HUDEP-2 (cell line): ENCODE results near the gene ZMYM2.

Experiments used
- DNase-seq, 76 experiments: peaks; one replicate each; lab custom pipeline; 2025; ENCODE audit not compliant: unreplicated experiment in 76 of 76; lab: John Stamatoyannopoulos, UW

ZMYM2 gene

GRCh38 chr13:20043207-20043925 is 84.8 kb downstream of the ZMYM2 start:
- peak in 1 of 76 experiments; percentile 0 for DNase-seq

- no peak for DNase-seq
Measured at GRCh38 chr13:20044086-20044485, 85.6 kb downstream of the ZMYM2 start.

- DNase-seq: no peak
Measured at GRCh38 chr13:20045950-20046548, 87.5 kb downstream of the ZMYM2 start.

- no peak for DNase-seq
Measured at GRCh38 chr13:20049558-20050473, 91.3 kb downstream of the ZMYM2 start.

GRCh38 chr13:20051366-20051765 is 92.8 kb downstream of the ZMYM2 start:
- no peak for DNase-seq

GRCh38 chr13:20053016-20053415 is 94.5 kb downstream of the ZMYM2 start:
- DNase-seq: no peak

GRCh38 chr13:20053891-20054290 is 95.4 kb downstream of the ZMYM2 start:
- no peak for DNase-seq

GRCh38 chr13:20054586-20054985 is 96.1 kb downstream of the ZMYM2 start:
- DNase-seq: no peak

GRCh38 chr13:20057214-20057613 is 98.7 kb downstream of the ZMYM2 start:
- no peak for DNase-seq

GRCh38 chr13:20057963-20058362 is 99.4 kb downstream of the ZMYM2 start:
- no peak for DNase-seq

GRCh38 chr13:20058476-20058875 is 99.9 kb downstream of the ZMYM2 start:
- no peak for DNase-seq

- DNase-seq: no peak
Measured at GRCh38 chr13:20064128-20064527, 105.6 kb downstream of the ZMYM2 start.

GRCh38 chr13:20065516-20065915 is 107.0 kb downstream of the ZMYM2 start:
- DNase-seq: no peak

GRCh38 chr13:20069956-20070355 is 111.4 kb downstream of the ZMYM2 start:
- DNase-seq: no peak

GRCh38 chr13:20073775-20074174 is 115.2 kb downstream of the ZMYM2 start:
- DNase-seq: no peak

- no peak for DNase-seq
Measured at GRCh38 chr13:20074966-20075365, 116.4 kb downstream of the ZMYM2 start.

- DNase-seq: no peak
Measured at GRCh38 chr13:20077086-20077485, 118.6 kb downstream of the ZMYM2 start.

- no peak for DNase-seq
Measured at GRCh38 chr13:20080377-20081164, 122.0 kb downstream of the ZMYM2 start.

- DNase-seq: no peak
Measured at GRCh38 chr13:20090349-20090748, 131.8 kb downstream of the ZMYM2 start.

GRCh38 chr13:20093951-20094350 is 135.4 kb downstream of the ZMYM2 start:
- no peak for DNase-seq

- DNase-seq: no peak
Measured at GRCh38 chr13:20099319-20099718, 140.8 kb downstream of the ZMYM2 start.
